ENCODE data around the gene SORCS1. TPM values are rescaled to one million over a fixed set of nuclear protein-coding genes. Genes with fewer than 3 reads are reported as not detected.

SORCS1 gene
- total and polyA plus RNA-seq, 2 donors (not counting 1 experiment from before 2014, with no cell fraction given): under 0.01 to 0.01 TPM

DNA sequence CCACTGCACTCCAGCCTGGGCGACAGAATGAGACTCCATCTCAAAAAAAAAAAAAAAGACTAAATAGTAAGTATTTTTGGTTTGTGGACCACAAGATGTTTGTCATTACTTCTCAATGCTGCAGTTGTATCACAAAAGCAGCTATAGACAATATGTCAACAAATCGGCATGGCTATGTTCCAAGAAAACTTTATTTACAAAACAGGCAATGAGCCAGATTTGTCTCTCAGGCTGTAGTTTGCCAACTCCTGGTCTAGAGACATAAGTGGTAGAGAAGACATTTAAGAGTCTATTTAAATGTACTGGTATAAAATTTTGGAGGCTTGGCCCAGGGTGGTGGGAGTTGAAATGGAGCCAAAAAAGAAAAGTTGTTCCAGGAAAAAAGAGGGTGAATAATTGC is 185.8 kb downstream of the SORCS1 start:
- Histone ChIP-seq H3K79me2 (ENCODE audit: control insufficient read depth, insufficient read depth, low read length) (no peaks in the 10 kb centered on the region), H3K36me3 (ENCODE audit: control insufficient read depth, insufficient read depth, low read length) (no peaks in the 10 kb centered on the region), H3K9ac (ENCODE audit: insufficient read depth, low read length) (no peak overlapping the region), H3K27ac (ENCODE audit: insufficient read depth, low read length) (no peak overlapping the region), H4K20me1 (ENCODE audit: control insufficient read depth, extremely low read depth, insufficient read depth, low read length) (no peaks in the 10 kb centered on the region), H3K9me3 (ENCODE audit: control insufficient read depth, insufficient read depth, low read depth, low read length) (no peaks in the 10 kb centered on the region), H3K27me3 (ENCODE audit: control insufficient read depth, insufficient read depth, low read length) (no peaks in the 10 kb centered on the region), H3K4me1 (ENCODE audit: control insufficient read depth, extremely low read depth, insufficient read depth, low read length) (no peaks in the 10 kb centered on the region), H3K4me3 (replicated peaks in 1 of 4; ENCODE audit: control extremely low read depth in 1 of 4, insufficient read depth in 1 of 4, low read depth in 3 of 4, low read length in 4 of 4) (no peak overlapping the region), H3K4me2 (ENCODE audit: extremely low read depth, insufficient read depth, low read length) (no peak overlapping the region), H2AFZ (ENCODE audit: low read length) (no peak overlapping the region)
- TF ChIP-seq, protein P1, sequence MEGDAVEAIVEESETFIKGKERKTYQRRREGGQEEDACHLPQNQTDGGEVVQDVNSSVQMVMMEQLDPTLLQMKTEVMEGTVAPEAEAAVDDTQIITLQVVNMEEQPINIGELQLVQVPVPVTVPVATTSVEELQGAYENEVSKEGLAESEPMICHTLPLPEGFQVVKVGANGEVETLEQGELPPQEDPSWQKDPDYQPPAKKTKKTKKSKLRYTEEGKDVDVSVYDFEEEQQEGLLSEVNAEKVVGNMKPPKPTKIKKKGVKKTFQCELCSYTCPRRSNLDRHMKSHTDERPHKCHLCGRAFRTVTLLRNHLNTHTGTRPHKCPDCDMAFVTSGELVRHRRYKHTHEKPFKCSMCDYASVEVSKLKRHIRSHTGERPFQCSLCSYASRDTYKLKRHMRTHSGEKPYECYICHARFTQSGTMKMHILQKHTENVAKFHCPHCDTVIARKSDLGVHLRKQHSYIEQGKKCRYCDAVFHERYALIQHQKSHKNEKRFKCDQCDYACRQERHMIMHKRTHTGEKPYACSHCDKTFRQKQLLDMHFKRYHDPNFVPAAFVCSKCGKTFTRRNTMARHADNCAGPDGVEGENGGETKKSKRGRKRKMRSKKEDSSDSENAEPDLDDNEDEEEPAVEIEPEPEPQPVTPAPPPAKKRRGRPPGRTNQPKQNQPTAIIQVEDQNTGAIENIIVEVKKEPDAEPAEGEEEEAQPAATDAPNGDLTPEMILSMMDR (conservative IDR thresholded peaks at IDR 0.05 in 1 of 2, IDR thresholded peaks at IDR 0.05 in 1 of 2; ENCODE audit: low read depth in 1 of 2, low read length in 2 of 2): no peak
- no peak for TF ChIP-seq EZH2 (IDR thresholded peaks at IDR 0.05; ENCODE audit: low read length, missing control alignments)
- DNase-seq (ENCODE audit: low read depth in 2 of 2): no peak

DNA sequence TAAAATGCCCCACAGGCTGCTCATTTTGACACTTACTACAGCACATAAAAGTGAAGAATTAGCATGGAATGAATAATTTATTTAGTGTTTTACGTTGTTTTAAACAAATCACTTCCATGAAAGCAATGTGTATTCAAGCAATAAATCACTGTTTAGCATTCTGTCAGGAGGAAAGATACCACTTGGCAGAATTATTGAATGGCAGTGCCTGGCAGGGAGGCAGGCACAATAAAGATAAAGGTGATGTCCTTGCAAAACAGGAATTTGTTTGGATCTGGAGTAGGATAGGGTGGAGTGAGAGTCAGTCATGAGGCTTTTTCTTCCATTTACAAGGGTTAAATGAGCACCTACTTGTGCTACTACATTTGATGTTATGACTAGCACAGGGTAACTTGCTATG is 190.8 kb downstream of the SORCS1 start:
- no peaks in the 10 kb centered on the region for H3K36me3 ChIP-seq (ENCODE audit: control insufficient read depth, insufficient read depth, low read length)
- TF ChIP-seq EZH2 (IDR thresholded peaks at IDR 0.05; ENCODE audit: low read length, missing control alignments): no peak
- TF ChIP-seq, protein P1 (conservative IDR thresholded peaks at IDR 0.05 in 1 of 2, IDR thresholded peaks at IDR 0.05 in 1 of 2; ENCODE audit: low read depth in 1 of 2, low read length in 2 of 2): no peak
- H3K27me3 ChIP-seq (ENCODE audit: control insufficient read depth, insufficient read depth, low read length): no peaks in the 10 kb centered on the region
- no peak overlapping the region for H3K4me3 ChIP-seq (replicated peaks in 1 of 4; ENCODE audit: control extremely low read depth in 1 of 4, insufficient read depth in 1 of 4, low read depth in 3 of 4, low read length in 4 of 4)
- no peaks in the 10 kb centered on the region for H3K9me3 ChIP-seq (ENCODE audit: control insufficient read depth, insufficient read depth, low read depth, low read length)
- no peak for DNase-seq (ENCODE audit: low read depth in 2 of 2)
- H3K27ac ChIP-seq (ENCODE audit: insufficient read depth, low read length): no peak overlapping the region
- H2AFZ ChIP-seq (ENCODE audit: low read length): no peak overlapping the region
- no peak overlapping the region for H3K4me2 ChIP-seq (ENCODE audit: extremely low read depth, insufficient read depth, low read length)
- no peak overlapping the region for H3K9ac ChIP-seq (ENCODE audit: insufficient read depth, low read length)
- no peaks in the 10 kb centered on the region for H3K79me2 ChIP-seq (ENCODE audit: control insufficient read depth, insufficient read depth, low read length)
- no peaks in the 10 kb centered on the region for H4K20me1 ChIP-seq (ENCODE audit: control insufficient read depth, extremely low read depth, insufficient read depth, low read length)
- no peaks in the 10 kb centered on the region for H3K4me1 ChIP-seq (ENCODE audit: control insufficient read depth, extremely low read depth, insufficient read depth, low read length)

DNA sequence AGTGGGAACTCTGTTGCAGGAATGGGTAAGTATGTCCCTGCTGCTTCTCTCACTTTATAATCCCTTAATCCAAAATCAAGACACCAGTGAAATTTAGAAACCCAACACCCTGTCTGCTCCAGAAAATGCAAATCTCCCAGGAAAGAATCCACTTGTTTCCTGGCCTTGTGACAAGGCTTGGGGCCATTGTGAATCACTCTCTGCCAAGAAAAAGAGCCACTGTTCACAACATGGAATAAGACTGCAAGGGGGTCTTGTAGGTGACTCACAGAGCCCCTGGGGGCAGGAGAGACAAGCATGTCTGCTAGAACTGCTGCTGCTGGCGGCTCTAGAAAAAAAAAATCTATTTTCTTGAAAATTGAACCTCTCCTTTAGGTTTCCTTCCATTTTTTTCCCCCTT is 191.2 kb downstream of the SORCS1 start:
- H3K9ac ChIP-seq (ENCODE audit: insufficient read depth, low read length): no peak overlapping the region
- TF ChIP-seq, protein P1 (conservative IDR thresholded peaks at IDR 0.05 in 1 of 2, IDR thresholded peaks at IDR 0.05 in 1 of 2; ENCODE audit: low read depth in 1 of 2, low read length in 2 of 2): no peak
- no peak for TF ChIP-seq EZH2 (IDR thresholded peaks at IDR 0.05; ENCODE audit: low read length, missing control alignments)
- no peak overlapping the region for H2AFZ ChIP-seq (ENCODE audit: low read length)
- H3K36me3 ChIP-seq (ENCODE audit: control insufficient read depth, insufficient read depth, low read length): no peaks in the 10 kb centered on the region
- H3K79me2 ChIP-seq (ENCODE audit: control insufficient read depth, insufficient read depth, low read length): no peaks in the 10 kb centered on the region
- no peaks in the 10 kb centered on the region for H3K9me3 ChIP-seq (ENCODE audit: control insufficient read depth, insufficient read depth, low read depth, low read length)
- no peaks in the 10 kb centered on the region for H4K20me1 ChIP-seq (ENCODE audit: control insufficient read depth, extremely low read depth, insufficient read depth, low read length)
- no peaks in the 10 kb centered on the region for H3K27me3 ChIP-seq (ENCODE audit: control insufficient read depth, insufficient read depth, low read length)
- no peak overlapping the region for H3K4me2 ChIP-seq (ENCODE audit: extremely low read depth, insufficient read depth, low read length)
- H3K27ac ChIP-seq (ENCODE audit: insufficient read depth, low read length): no peak overlapping the region
- H3K4me1 ChIP-seq (ENCODE audit: control insufficient read depth, extremely low read depth, insufficient read depth, low read length): no peaks in the 10 kb centered on the region
- H3K4me3 ChIP-seq (replicated peaks in 1 of 4; ENCODE audit: control extremely low read depth in 1 of 4, insufficient read depth in 1 of 4, low read depth in 3 of 4, low read length in 4 of 4): no peak overlapping the region
- DNase-seq (ENCODE audit: low read depth in 2 of 2): no peak
